Activated T-helper 1 cell treated with anti-CD3 and anti-CD28 coated beads, Interleukin-12 subunit alpha, Interleukin-12 subunit beta, Interleukin-2, Interleukin-4 antibody, amounts not matched to agents 30 ng/mL and 10 ng/mL and 1 ng/mL, durations not matched to agents 14 hours and 24 hours and 36 hours (primary cell): ENCODE measurements around the gene PLLP. TPM values are rescaled to one million over a fixed set of nuclear protein-coding genes. Genes with fewer than 3 reads are reported as not detected.
A peak's percentile ranks its signal among the peaks of the same experiment; 100 is the strongest.

Experiments
- DNase-seq: peaks from one replicate; pipeline ENCODE4 v3.0.0; 2021; ENCODE audit warnings: low spot score
- H3K27ac Mint-ChIP-seq: one replicate; pipeline ENCODE4 v1.8.0; 2021; ENCODE audit warnings: mild to moderate bottlenecking, mixed read lengths
- H3K27me3 Mint-ChIP-seq: one replicate; pipeline ENCODE4 v1.8.0; 2022; ENCODE audit warnings: mild to moderate bottlenecking, moderate library complexity, mixed read lengths; ENCODE audit not compliant: insufficient read depth
- H3K36me3 Mint-ChIP-seq: one replicate; pipeline ENCODE4 v1.8.0; 2021; ENCODE audit warnings: low read depth, mixed read lengths
- H3K4me1 Mint-ChIP-seq: one replicate; pipeline ENCODE4 v1.8.0; 2021; ENCODE audit warnings: low read depth, mixed read lengths
- H3K4me3 Mint-ChIP-seq: one replicate; pipeline ENCODE4 v1.8.0; 2021; ENCODE audit warnings: mild to moderate bottlenecking, moderate library complexity, mixed read lengths
- H3K9me3 Mint-ChIP-seq: one replicate; pipeline ENCODE4 v1.8.0; 2021; ENCODE audit warnings: mixed read lengths
- intact Hi-C: fragments of 100-400 bp; cut with micrococcal nuclease; formaldehyde crosslinking; loops from one replicate; pipeline ENCODE4 v1.15.1; 2024
- total RNA-seq: library from RNA; stranded (reverse); gene quantifications from 2 replicates; pipeline ENCODE4 v1.2.3, GENCODE V29; 2022

Gene PLLP
- total RNA-seq, 1 donor from 2014 or later: 0.26 TPM

- Mint-ChIP-seq H3K27ac (no peak overlapping the region), H3K4me1 (peaks cover 13% of the 10 kb centered on the region), H3K9me3 (no peaks in the 10 kb centered on the region), H3K36me3 (no peaks in the 10 kb centered on the region), H3K4me3 (no peak overlapping the region), H3K27me3 (peaks cover 7% of the 10 kb centered on the region)
- intact Hi-C loops: loop anchor here (1.0 kb wide), 1 partner anchor 10 kb away; no protein-coding TSS in a partner anchor
- no peak for DNase-seq
Measured at GRCh38 chr16:57299009-57299718, 14.7 kb upstream of the PLLP start.

- peak overlapping the region; percentile 53 for H3K4me3 Mint-ChIP-seq
- no peaks in the 10 kb centered on the region for H3K36me3 Mint-ChIP-seq
- intact Hi-C loops: loop anchor here (1.0 kb wide), 1 partner anchor 205 kb away; no protein-coding TSS in a partner anchor
- H3K9me3 Mint-ChIP-seq: no peaks in the 10 kb centered on the region
- H3K4me1 Mint-ChIP-seq: peaks cover 4% of the 10 kb centered on the region
- DNase-seq: no peak
- peaks cover 7% of the 10 kb centered on the region for H3K27me3 Mint-ChIP-seq
- H3K27ac Mint-ChIP-seq: peak overlapping the region; percentile 67
Measured at GRCh38 chr16:57297856-57298255, 13.4 kb upstream of the PLLP start.

- H3K27me3 Mint-ChIP-seq: peaks cover 10% of the 10 kb centered on the region
- no peak overlapping the region for H3K27ac Mint-ChIP-seq
- H3K4me3 Mint-ChIP-seq: no peak overlapping the region
- no peak for DNase-seq
- no peaks in the 10 kb centered on the region for H3K36me3 Mint-ChIP-seq
- H3K9me3 Mint-ChIP-seq: no peaks in the 10 kb centered on the region
- intact Hi-C loops: loop anchor here (1.0 kb wide), 1 partner anchor 10 kb away; no protein-coding TSS in a partner anchor
- peaks cover 22% of the 10 kb centered on the region for H3K4me1 Mint-ChIP-seq
Measured at GRCh38 chr16:57289391-57290257, 5.2 kb upstream of the PLLP start.

DNA sequence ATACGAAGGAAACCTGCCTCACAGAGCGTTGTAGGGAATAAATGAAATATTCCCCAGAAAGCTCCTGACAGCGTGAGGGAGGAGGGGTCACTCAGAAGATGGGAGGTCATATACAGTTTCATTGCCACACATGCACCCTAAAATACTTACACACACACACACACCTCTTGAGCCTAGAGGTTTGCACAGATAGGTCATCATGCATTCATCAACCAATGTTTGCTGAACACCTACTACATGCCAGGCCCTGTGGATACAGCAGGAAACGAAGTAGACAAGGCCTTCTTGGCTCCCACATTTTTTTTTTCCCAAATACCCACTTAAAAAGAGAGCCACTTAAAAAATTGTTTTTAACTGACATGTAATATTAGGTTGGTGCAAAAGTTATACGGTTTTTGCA lies 907 bp upstream of the PLLP start:
- no peak for DNase-seq
- H3K4me3 Mint-ChIP-seq: peak overlapping the region; percentile 73
- H3K27me3 Mint-ChIP-seq: peaks cover 35% of the 10 kb centered on the region
- no peak overlapping the region for H3K27ac Mint-ChIP-seq
- peaks cover 18% of the 10 kb centered on the region for H3K4me1 Mint-ChIP-seq
- no peaks in the 10 kb centered on the region for H3K9me3 Mint-ChIP-seq
- intact Hi-C loops: no loop called here
- H3K36me3 Mint-ChIP-seq: no peaks in the 10 kb centered on the region

GRCh38 chr16:57284952-57285363 lies 486 bp upstream of the PLLP start:
- intact Hi-C loops: loop anchor here (1.0 kb wide), 2 partner anchors 15 to 41 kb away; no protein-coding TSS in a partner anchor
- Mint-ChIP-seq H3K36me3 (no peaks in the 10 kb centered on the region), H3K27ac (no peak overlapping the region), H3K4me3 (peak overlapping the region; percentile 73), H3K9me3 (no peaks in the 10 kb centered on the region), H3K4me1 (peaks cover 14% of the 10 kb centered on the region), H3K27me3 (peaks cover 37% of the 10 kb centered on the region)
- DNase-seq: no peak

- Mint-ChIP-seq H3K36me3 (no peaks in the 10 kb centered on the region), H3K27ac (peak overlapping the region; percentile 18), H3K4me1 (peaks cover 5% of the 10 kb centered on the region), H3K4me3 (peak overlapping the region; percentile 80), H3K9me3 (no peaks in the 10 kb centered on the region), H3K27me3 (peaks cover 40% of the 10 kb centered on the region)
- no peak for DNase-seq
- intact Hi-C loops: loop anchor here (1.0 kb wide), 2 partner anchors 16 to 40 kb away; no protein-coding TSS in a partner anchor
Measured at GRCh38 chr16:57283959-57284208, 588 bp downstream of the PLLP start.

GRCh38 chr16:57283214-57283958 lies 1.1 kb downstream of the PLLP start:
- Mint-ChIP-seq H3K27me3 (peaks cover 40% of the 10 kb centered on the region), H3K4me3 (peak overlapping the region; percentile 80), H3K36me3 (no peaks in the 10 kb centered on the region), H3K4me1 (peaks cover 5% of the 10 kb centered on the region), H3K9me3 (no peaks in the 10 kb centered on the region), H3K27ac (peak overlapping the region; percentile 18)
- DNase-seq: no peak
- intact Hi-C loops: no loop called here

DNA sequence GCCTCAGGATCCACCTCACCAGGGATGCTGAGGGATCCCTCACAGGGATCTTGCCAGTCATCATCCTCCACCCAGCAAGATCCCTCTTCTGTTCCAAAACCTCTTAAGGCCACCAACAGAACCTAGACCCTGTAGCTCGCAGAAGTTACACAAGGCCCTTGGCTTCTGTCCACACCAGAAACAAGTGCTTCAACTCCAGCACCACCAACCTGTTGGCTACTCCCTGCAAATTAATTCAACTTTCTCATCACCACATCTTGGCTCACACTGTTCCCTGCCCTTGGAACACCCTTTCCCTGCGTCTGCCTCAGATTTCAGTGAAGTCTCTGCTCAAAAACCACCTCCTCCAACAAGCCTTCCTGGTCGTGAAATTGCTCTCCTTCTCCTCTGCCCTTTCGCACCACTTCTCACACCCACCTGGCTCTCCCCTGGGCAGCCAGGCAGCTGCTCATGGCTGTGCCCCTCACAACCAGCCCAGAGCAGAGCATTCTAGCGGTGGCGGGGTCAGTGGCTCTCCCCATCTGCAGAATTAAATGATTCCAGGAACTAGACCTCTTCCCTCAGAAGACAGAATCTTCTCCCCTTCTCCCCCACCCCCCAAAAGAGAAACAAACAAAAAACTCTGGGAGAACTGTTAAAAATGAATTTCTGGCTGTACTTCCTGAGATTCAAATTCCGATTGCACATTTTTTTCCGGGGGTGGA lies 1.8 kb downstream of the PLLP start:
- Mint-ChIP-seq H3K36me3 (no peaks in the 10 kb centered on the region), H3K9me3 (no peaks in the 10 kb centered on the region), H3K27me3 (peaks cover 45% of the 10 kb centered on the region), H3K27ac (no peak overlapping the region), H3K4me1 (peaks cover 11% of the 10 kb centered on the region), H3K4me3 (peak overlapping the region; percentile 13)
- intact Hi-C loops: no loop called here
- no peak for DNase-seq

DNA sequence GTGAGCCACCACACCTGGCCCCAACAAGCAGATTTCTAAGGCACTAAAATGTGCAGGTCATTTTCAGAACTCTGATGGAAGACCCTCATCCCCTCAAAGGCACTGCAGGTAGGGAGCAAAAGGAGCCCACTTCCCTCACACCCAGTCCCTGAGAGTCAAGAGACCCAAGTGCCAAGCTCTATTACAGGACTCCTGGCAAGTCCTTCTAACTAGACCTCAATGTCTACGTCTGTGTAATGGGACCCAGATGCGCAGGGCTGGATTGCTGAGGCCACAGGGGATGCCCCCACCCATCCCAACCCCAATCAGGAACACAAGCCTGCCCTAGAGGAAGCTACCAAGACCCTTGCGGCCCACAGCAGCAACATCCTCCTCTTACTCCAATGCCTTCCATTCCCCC lies 2.7 kb downstream of the PLLP start:
- H3K36me3 Mint-ChIP-seq: no peaks in the 10 kb centered on the region
- no peak overlapping the region for H3K27ac Mint-ChIP-seq
- no peak overlapping the region for H3K4me3 Mint-ChIP-seq
- intact Hi-C loops: no loop called here
- no peaks in the 10 kb centered on the region for H3K9me3 Mint-ChIP-seq
- H3K27me3 Mint-ChIP-seq: peaks cover 45% of the 10 kb centered on the region
- DNase-seq: no peak
- H3K4me1 Mint-ChIP-seq: peaks cover 18% of the 10 kb centered on the region

- intact Hi-C loops: no loop called here
- Mint-ChIP-seq H3K4me3 (no peak overlapping the region), H3K4me1 (peaks cover 19% of the 10 kb centered on the region), H3K27ac (no peak overlapping the region), H3K36me3 (no peaks in the 10 kb centered on the region), H3K27me3 (peaks cover 37% of the 10 kb centered on the region), H3K9me3 (no peaks in the 10 kb centered on the region)
- no peak for DNase-seq
Measured at GRCh38 chr16:57279780-57280638, 4.5 kb downstream of the PLLP start.

GRCh38 chr16:57278494-57278893 lies 6.0 kb downstream of the PLLP start:
- Mint-ChIP-seq H3K27ac (no peak overlapping the region), H3K4me3 (no peak overlapping the region), H3K9me3 (no peaks in the 10 kb centered on the region), H3K27me3 (peaks cover 28% of the 10 kb centered on the region), H3K36me3 (no peaks in the 10 kb centered on the region), H3K4me1 (peaks cover 16% of the 10 kb centered on the region)
- intact Hi-C loops: no loop called here
- no peak for DNase-seq

GRCh38 chr16:57277586-57277985 lies 6.9 kb downstream of the PLLP start:
- no peaks in the 10 kb centered on the region for H3K36me3 Mint-ChIP-seq
- H3K4me3 Mint-ChIP-seq: peak overlapping the region; percentile 51
- intact Hi-C loops: no loop called here

More at GRCh38 chr16:57277586-57277985, 6.9 kb downstream of the PLLP start:
- peak; percentile 49 for DNase-seq
- Mint-ChIP-seq H3K9me3 (no peaks in the 10 kb centered on the region), H3K27me3 (peaks cover 19% of the 10 kb centered on the region), H3K4me1 (peaks cover 16% of the 10 kb centered on the region), H3K27ac (no peak overlapping the region)
